ENCODE results near the gene LEMD2.

Gene LEMD2

GRCh38 chr6:33819021-33819420 lies 30.1 kb upstream of the LEMD2 start:
- no peaks in the 10 kb centered on the region for H3K36me3 ChIP-seq (ENCODE audit: control insufficient read depth, insufficient read depth, low read length)
- no peak for TF ChIP-seq CTCF (IDR thresholded peaks at IDR 0.05; ENCODE audit: insufficient read depth, low read length, poor library complexity, severe bottlenecking)
- no peak for DNase-seq (ENCODE audit: extremely low read depth, insufficient read length)
- no peaks in the 10 kb centered on the region; the same call in 1 of the 2 replicates for H3K27me3 ChIP-seq (replicated peaks; ENCODE audit: control insufficient read depth, insufficient read depth, low read length)
- H3K4me3 ChIP-seq (replicated peaks; ENCODE audit: low read depth, low read length), result no peak overlapping the region

- no peak for TF ChIP-seq CTCF (IDR thresholded peaks at IDR 0.05; ENCODE audit: insufficient read depth, low read length, poor library complexity, severe bottlenecking)
- Histone ChIP-seq H3K36me3 (ENCODE audit: control insufficient read depth, insufficient read depth, low read length) (no peaks in the 10 kb centered on the region), H3K4me3 (replicated peaks; ENCODE audit: low read depth, low read length) (no peak overlapping the region), H3K27me3 (replicated peaks; ENCODE audit: control insufficient read depth, insufficient read depth, low read length) (no peaks in the 10 kb centered on the region; the same call in 1 of the 2 replicates)
- DNase-seq (ENCODE audit: extremely low read depth, insufficient read length), result no peak
These were observed 29.4 kb upstream of the LEMD2 start for GRCh38 chr6:33818293-33818692.

- Histone ChIP-seq H3K27me3 (replicated peaks; ENCODE audit: control insufficient read depth, insufficient read depth, low read length) (no peaks in the 10 kb centered on the region; the same call in 1 of the 2 replicates), H3K36me3 (ENCODE audit: control insufficient read depth, insufficient read depth, low read length) (no peaks in the 10 kb centered on the region), H3K4me3 (replicated peaks; ENCODE audit: low read depth, low read length) (no peak overlapping the region)
- no peak for TF ChIP-seq CTCF (IDR thresholded peaks at IDR 0.05; ENCODE audit: insufficient read depth, low read length, poor library complexity, severe bottlenecking)
- DNase-seq (ENCODE audit: extremely low read depth, insufficient read length), result no peak
These were observed 28.6 kb upstream of the LEMD2 start for GRCh38 chr6:33817489-33817888.

GRCh38 chr6:33816911-33817310 lies 28.0 kb upstream of the LEMD2 start:
- Histone ChIP-seq H3K4me3 (replicated peaks; ENCODE audit: low read depth, low read length) (no peak overlapping the region), H3K36me3 (ENCODE audit: control insufficient read depth, insufficient read depth, low read length) (no peaks in the 10 kb centered on the region), H3K27me3 (replicated peaks; ENCODE audit: control insufficient read depth, insufficient read depth, low read length) (no peaks in the 10 kb centered on the region; the same call in 1 of the 2 replicates)
- no peak for TF ChIP-seq CTCF (IDR thresholded peaks at IDR 0.05; ENCODE audit: insufficient read depth, low read length, poor library complexity, severe bottlenecking)
- DNase-seq (ENCODE audit: extremely low read depth, insufficient read length), result no peak

GRCh38 chr6:33815854-33816253 lies 26.9 kb upstream of the LEMD2 start:
- H3K4me3 ChIP-seq (replicated peaks; ENCODE audit: low read depth, low read length), result no peak overlapping the region
- no peak for DNase-seq (ENCODE audit: extremely low read depth, insufficient read length)

More at GRCh38 chr6:33815854-33816253, 26.9 kb upstream of the LEMD2 start:
- no peaks in the 10 kb centered on the region for H3K36me3 ChIP-seq (ENCODE audit: control insufficient read depth, insufficient read depth, low read length)
- TF ChIP-seq CTCF (IDR thresholded peaks at IDR 0.05; ENCODE audit: insufficient read depth, low read length, poor library complexity, severe bottlenecking), result no peak
- H3K27me3 ChIP-seq (replicated peaks; ENCODE audit: control insufficient read depth, insufficient read depth, low read length), result no peaks in the 10 kb centered on the region; the same call in 1 of the 2 replicates

Data from GM06990 (cell line).